Stimulated activated CD4-positive, alpha-beta T cell treated with anti-CD3 and anti-CD28 coated beads, Interleukin-1b, Interleukin-23, amount 100 ng/mL, for 24 hours (primary cell): ENCODE data around the gene PKP3.
"Not testable (repeated sequence)": the region's sequence is repeated elsewhere in the genome, so short reads cannot be mapped to it uniquely, and the experiment has no call there.

Source experiments
- DNase-seq, 4 experiments: peaks; one replicate each; pipeline ENCODE4 v3.0.0-alpha.2; 2020; ENCODE audit warnings: low read depth in 4 of 4, low spot score in 1 of 4

Gene PKP3

DNA sequence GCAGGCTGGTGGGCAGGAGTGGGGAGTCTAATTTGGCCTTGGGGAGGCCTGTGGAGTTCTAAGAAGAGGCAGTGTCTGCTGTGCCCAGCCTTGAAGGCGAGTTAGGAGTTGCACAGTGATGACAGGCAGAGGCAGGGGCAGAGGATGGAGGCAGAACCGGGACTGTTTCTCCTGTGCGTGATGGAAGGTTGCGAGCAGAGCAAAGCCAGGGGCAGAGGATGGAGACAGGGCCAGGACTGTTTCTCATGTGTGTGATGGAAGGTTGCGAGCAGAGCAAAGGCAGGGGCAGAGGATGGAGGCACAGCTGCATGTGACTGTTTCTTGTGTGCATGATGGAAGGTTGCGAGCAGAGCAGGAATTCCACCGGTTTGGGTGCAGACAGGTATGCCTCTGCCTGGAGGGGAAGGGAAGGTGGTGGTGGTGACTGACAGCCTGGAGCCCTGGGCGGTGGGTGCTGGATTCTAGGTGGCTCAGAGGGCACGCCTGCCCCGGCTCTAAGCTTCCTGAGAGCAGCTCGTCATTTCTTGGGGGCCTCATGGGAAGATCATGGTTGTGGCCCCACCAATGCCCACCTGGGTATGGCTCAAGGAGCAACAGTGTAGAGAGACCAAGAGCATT is 16.0 kb upstream of the PKP3 start:
- no peak for DNase-seq

DNA sequence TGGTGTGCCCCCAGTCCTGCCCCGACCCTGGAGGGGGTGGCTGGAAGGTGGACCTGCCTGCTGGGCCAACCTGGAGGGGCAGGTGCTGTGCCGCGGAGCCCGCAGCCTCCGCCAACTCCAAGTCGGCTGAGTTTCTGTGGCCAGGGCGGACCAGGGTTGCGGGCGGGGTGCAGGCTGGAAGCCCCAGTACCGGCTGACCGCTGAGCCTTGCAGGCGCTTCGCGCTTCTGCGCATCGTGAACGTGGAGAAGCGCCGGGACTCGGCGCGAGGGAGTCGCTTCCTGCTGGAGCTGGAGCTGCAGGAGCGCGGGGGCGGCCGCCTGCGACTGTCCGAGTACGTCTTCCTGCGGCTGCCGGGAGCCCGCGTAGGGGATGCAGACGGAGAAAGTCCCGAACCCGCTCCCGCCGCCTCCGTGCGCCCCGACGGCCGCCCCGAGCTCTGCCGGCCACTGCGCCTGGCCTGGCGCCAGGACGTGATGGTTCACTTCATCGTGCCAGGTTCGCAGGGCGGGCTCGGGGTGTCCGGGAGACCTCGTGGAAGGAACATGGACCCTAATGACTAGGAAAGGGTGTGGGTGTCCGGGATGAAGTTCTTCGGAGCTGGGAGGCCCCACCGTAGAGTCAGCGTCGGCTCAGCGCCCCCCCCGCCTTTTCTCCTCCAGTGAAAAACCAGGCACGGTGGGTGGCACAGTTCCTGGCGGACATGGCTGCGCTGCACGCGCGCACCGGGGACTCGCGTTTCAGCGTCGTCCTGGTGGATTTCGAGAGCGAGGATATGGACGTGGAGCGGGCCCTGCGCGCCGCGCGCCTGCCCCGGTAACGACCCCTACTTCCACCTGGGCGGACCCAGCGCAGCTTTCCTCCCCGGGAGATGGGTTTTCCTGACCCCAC is 14.6 kb upstream of the PKP3 start:
- DNase-seq, result no peak

DNA sequence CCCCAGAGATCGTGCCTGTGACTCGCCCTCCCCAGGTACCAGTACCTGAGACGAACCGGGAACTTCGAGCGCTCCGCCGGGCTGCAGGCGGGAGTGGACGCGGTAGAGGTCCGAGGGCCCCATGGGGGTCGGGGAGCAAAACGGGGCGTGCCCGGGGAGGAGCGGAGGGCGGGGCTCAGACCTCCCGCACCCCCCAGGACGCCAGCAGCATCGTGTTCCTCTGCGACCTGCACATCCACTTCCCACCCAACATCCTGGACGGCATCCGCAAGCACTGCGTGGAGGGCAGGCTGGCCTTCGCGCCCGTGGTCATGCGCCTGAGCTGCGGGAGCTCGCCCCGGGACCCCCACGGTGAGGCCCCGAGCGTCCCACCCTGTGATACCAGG is 13.9 kb upstream of the PKP3 start:
- no peak for DNase-seq

DNA sequence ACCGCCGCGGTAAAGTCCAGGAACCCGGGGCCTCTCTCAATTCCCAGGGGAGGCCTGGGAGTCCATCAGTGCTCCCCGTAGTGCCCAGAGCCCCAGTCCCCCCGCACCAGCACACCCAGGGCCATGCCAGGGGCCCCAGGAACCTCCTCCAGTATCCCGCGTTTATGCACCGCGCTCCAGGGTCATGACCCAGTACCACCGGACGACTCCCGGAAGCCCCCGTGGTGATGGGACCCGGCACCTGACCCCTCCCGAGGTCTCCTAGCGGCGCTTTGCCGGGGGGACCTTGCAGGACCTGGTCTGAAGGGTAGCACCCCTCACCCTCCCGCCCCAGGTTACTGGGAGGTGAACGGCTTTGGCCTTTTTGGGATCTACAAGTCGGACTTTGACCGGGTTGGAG is 13.5 kb upstream of the PKP3 start:
- no peak for DNase-seq

DNA sequence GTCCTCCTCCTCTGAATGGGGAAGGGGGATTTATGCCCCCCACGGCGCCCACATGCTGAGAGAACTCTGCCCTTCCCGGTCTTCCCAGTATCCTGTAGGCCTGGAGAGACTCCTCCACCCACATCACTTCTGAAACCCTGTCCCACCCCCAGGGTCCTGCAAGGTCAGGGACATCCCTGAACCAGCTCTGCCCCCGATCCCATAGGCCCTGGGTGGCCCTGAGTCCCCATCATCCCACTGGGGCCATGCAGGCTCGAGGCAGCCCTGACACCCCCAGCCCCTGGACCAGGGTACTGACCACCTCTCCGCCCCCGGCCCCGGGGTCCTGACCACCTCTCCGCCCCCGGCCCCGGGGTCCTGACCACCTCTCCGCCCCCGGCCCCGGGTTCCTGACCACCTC is 13.0 kb upstream of the PKP3 start:
- DNase-seq, result no peak

DNA sequence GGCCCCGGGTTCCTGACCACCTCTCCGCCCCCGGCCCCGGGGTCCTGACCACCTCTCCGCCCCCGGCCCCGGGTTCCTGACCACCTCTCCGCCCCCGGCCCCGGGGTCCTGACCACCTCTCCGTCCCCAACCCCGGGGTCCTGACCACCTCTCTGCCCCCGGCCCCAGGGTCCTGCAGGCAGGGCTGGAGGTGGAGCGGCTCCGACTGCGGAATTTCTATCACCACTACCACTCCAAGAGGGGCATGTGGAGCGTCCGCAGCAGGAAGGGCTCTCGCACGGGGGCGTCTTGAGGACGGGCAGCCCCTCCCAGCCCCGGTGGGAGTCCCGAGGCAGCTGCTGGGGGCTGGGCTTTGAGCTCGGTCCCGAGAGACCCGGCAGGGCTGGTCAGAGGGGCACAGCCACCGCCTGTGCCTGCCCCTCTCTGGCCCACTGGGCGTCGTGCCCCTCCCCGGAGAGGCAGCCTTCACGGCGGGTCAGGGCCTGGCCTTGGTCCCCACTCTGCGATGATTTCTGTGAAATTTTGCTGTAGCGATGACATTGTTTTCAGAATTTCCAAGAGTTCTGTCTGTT is 12.4 kb upstream of the PKP3 start:
- no peak for DNase-seq

DNA sequence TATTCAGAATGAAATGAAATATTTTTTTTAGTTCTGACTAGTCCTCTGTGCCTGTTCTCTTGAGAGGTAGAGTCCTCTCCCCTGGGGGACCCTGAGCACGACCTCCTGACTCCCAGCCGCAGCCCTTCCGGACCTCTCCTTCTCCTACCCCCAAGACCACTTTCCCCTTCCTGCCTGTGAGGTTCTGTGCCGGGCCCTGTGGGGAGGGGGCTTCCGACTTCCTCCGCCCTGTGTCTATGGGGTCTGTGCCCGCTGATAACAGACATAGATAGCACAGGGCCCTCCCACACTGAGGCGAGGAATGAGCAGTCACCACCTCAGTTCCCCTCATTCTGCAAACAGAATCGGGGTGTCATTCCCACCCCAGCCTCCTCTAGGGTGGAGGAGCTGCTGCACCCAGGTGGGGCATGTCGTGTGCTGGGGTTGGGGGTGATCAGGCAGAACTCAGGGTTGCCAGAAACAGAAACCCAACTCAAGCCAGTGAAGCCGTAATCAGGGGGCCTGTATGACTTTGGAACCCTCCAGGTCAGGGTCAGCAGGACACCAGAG is 11.9 kb upstream of the PKP3 start:
- no peak for DNase-seq

DNA sequence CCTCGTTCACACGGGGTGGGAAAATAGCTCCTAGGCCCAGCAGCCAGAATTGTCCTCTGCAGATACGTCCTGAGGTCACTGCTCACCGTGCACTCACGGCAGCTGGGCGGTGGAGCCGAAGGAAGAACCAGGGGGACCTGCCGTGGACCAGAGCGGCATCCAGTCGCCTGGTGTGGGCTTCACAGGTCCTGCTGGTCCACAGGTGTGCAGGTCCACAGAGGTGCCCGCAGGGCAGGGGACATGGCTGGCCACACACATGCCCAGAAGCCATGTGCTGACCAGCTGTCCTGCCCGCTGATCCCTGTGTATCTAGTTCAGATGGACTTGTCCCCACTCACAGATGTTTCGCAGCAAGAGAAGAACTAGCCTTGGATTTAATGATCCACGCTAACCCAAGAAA is 10.6 kb upstream of the PKP3 start:
- no peak for DNase-seq

DNA sequence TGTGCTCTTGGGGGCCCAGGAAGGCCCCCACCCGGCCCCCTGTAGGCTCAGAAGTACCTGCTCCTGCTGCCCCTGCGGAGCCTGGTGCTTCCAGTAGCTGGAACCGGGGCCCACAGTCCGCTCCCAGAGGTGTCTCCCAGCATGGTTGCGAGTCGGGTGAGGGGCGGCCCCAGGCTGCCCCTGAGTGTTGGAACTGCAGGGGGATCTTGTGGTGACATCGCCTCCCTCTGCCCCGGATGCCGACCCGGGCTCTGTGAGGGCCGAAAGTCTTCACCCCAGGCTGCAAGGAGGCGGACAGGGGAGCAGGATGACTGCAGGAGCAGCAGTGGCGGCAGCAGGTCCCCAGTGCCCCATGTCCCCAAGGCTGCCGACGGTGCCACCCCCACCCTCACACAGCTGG is 9.5 kb upstream of the PKP3 start:
- no peak for DNase-seq

DNA sequence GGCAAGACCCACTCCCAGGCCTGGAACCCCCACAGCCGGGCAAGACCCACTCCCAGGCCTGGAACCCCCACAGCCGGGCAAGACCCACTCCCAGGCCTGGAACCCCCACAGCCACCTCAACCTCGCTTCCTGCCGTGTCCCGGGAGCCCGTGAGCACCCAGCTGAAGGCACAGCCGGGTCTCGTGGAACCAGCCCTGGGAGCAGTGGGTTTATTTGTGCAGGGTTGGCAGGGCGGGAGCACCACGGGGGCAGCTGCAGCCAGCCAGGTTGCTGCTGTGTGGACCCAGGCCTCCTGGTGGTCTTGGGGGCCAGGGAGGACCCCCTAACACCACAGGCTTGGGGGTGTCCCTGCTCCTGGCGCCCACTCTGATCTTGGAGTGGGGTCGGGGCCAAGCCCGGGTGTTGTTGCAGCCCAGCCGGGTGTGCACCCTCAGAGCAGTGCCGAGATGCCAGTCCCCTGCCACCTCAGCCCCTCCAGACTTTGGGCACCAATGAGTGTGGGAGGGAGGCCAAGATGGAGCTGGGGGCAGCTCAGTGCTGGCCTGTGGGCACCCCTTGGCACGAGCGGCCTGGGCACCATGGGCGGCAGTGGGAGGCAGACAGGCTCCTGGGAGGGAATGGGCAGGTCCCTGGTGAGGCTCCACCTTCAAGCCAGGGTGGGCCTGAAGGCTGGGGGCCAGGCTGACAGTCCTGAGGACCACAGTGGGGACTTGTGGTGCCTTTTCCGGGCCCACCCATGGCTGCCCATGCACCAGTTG is 8.2 kb upstream of the PKP3 start:
- no peak for DNase-seq

DNA sequence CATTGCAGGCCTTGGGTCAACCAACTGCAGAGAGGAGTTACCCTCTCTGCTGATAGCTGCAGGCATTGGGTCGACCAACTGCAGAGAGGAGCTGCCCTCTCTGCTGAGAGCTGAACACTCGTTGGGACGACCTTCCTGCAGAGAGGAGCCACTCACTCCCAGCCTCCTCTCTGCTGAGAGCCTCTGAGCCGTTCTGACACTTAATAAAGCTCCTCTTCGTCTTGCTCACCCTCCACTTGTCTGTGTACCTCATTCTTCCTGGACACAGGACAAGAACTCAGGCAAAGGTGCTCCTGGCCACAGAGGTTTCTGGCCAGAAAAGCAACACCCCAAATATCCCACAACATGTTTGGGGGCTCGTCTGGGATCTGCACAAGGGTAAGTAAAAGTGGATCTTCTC is 7.5 kb upstream of the PKP3 start:
- DNase-seq, result no peak

DNA sequence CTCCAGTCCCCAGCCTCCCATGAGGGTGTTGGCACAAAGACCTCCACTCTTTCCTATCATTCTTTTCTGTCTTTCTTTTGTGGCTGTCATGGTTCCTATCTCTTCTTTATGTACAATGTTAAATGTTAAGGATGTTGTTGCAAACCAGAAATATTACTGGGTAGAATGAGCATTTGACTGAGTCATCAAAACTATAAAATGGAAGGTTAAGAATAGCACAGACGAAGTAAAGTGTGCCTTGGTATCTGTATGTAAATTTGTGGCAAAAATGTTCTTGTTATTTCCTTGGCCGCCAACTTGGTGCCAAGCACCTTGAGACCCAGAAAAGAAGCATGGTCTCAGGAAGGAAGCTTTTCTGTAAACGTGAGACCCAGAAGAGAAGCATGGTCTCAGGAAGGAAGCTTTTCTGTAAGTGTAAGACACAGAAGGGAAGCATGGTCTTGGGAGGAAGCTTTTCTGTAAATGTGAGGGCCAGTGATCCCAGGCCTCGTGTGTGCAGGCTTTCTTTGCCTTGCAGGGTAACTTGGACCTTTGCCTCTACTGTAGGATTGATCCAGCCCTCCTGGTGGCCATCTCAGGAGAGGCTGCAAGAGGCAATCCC is 6.7 kb upstream of the PKP3 start:
- DNase-seq, result no peak

DNA sequence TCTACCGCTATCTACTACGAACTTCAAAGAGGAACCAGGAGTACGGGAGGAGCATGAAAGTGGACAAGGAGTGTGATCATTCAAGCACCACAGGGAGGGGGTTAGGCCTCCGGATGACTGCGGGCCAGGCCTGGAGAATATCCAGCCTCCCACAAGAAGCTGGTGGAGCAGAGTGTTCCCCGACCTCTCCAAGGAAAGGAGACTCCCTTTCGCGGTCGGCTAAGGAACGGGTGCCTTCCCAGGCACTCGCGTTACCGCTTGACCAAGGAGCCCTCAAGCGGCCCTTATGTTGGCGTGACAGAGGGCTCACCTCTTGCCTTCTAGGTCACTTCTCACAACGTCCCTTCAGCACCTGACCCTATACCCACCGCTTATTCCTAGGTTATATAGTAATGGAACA is 4.6 kb upstream of the PKP3 start:
- not testable (repeated sequence) for DNase-seq

DNA sequence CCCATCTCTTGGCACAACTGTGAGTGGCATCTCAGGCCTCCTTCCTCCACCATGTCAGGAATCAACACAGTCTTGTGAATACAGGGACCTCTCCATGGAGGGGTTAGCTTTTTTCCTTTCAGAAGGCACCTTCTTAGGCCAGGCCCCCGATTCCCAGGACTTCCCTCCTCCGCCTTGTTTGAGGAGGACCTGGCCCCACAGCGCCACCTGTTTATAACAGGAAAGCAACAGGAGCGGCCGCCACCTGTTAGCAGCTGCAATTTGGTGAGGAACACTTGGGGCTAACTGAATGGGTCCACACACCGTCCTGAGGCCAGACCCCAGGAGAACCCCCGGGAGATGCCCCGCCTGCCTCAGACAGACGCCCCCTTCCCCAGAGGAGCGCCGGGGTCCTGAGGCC is 3.8 kb upstream of the PKP3 start:
- DNase-seq, result no peak

DNA sequence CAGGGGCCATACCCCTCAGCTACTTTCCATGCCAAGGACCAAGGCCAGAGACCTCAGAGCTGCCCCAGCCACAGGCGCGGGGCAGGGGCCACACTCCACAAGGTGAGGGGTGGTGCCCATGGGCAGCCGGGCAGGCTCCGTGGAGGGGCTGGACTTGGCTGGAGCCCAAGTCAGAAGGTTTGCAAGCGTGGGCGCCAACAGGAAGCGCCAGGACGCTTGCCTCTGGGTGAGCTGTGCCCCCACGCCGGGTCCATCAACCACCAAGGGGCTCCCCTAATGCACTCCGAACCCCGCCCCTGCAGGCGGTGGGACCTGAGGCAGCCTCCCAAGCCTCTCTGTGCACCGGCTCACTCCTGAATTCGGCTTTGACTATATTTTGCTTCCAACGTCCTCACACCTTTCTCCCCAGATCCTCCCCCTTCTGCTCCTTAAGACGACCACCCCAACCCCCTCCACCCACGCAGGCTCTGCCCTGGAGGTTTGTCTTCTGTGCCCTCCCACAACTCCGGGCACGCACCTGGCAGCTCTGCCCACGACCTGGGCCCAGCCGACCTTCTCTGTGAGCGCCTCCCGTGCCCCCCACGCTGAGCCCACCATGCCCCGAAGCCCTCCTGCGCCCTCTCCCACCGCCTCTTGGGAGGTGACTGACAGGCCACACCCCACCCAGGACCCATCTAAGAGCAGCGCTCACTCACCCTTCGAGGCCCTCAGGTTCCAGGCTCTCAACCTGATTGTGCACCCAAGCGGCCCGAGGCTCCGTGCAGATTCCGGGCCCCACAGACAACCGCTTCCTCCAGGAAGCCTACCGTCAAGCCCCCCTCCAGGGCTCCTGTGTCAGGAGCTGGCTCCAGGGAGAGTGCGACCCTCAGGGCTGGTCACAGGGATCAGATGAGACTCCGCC is 2.6 kb upstream of the PKP3 start:
- DNase-seq, result no peak

DNA sequence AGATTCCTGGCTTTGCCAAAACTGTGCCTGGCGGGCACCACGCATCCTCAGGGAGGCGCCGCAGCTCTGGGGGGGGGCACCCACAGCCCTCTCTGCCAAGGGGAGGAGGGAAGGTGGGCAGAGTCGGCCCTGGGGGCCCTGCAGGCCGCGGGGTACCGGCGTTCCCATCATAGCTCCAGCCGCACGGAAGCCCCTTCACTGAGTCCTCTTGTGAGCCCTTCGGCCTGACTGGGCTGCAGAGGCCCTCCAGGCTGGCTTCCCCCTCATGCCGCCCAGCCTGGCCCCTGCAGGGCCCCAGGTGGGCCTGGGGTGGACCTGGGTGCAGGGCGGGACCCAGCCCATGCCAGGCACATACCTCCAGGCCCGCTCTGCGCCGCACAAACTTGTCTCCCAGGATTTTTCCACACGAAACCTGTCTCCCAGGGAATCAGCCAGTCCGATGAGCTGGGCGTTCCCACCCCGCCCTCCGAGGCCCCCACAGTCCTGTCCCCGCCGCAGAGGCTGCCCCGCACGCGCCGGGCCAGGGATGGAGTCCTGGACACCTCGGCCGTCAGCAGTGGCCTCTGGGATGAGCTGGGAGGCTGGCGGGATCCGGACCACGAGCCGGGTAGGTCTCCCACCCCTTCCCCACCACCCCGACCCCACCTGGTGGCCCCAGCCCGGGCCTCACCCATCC is 1.8 kb upstream of the PKP3 start:
- DNase-seq, result no peak

DNA sequence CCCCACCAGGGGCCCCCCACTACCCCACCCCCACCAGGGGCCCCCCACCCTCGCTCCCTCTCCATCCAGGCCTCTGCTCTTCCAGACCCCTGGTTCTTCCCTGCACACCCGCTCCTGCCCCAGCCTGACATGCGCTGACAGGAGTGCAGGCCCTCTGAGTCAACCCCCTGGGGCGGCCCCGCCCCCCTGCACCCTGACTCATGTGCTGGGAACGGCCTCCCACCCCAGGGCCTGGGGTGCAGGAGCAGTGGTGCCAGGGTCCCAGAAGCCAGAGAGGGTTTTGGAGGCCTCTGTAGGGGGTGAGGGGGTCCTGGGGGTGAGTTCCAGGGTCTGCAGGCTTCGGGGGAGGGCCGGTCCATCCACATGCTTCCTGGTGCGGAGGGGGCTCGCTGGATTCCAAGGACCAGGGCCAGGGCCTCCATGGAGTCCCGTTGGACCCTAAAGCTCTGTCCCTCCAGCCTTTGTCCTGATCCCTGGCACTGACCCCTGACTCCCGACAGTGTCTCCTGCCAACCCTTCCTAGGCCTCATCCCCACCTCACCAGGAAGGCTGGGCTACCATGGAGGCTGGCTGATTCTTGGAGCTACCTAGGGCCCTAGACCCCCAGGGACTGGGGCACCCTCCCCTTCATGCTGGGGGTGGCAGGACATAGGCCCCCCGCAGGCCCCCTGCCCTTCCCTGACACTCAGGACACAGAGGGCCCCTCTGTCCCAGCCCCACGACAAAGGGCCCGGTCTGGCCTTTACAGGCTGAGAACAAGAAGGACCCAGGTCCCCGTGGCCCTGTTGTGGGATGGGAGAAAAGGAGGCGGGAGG is 583 bp upstream of the PKP3 start:
- no peak for DNase-seq

DNA sequence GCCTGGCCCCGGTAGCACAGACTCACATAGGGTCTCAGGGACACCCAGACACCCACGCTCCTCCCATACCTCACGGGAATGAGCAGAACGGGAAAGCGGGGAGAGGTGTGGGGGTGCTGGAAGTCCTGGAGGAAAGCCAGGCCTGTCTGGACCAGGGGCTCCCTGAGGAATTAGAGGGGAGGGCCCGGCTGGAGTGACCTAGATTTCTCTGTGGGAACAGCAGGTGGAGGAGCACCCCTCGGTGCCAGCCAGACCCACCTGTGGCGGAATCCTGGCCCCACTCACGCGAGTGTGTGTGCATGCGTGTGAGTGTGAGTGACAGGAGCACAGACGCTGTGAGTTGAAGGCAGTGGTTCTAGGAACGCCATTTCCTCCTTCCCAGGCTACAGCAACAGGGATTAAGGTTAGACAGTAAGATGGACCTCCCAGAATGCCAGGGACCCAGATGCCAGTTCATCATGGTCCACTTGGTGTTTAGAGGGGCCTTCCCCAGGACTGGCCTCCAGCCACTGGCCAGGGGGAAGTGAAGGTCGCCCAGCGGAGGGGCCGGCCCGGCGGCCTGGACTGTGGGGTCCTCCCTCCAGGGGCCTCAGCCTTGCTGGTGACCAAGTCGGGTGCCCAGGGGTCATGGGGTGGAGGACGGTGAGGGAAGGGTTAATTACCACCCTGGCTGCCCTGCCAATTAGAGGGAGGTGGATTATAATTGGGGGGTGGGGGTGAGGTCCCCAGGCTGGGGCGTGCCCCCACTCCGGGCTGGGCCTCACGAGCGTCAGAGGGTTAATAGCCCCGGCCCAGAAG is 1.0 kb downstream of the PKP3 start:
- no peak for DNase-seq
